NCI-H1092 (cell line): ENCODE data around the gene ZNF804A.
"Not testable (repeated sequence)": the region's sequence is repeated elsewhere in the genome, so short reads cannot be mapped to it uniquely, and the experiment has no call there.

Source experiments
- DNase-seq: peaks from one replicate; lab custom pipeline; 2025; lab: John Stamatoyannopoulos, UW

Gene ZNF804A

GRCh38 chr2:184824597-184824996 is 226.3 kb downstream of the ZNF804A start:
- DNase-seq = no peak

- DNase-seq = no peak
Measured at GRCh38 chr2:184830531-184830930, 232.2 kb downstream of the ZNF804A start.

- DNase-seq = no peak
Measured at GRCh38 chr2:184834699-184835397, 236.5 kb downstream of the ZNF804A start.

GRCh38 chr2:184835398-184835715 is 237.0 kb downstream of the ZNF804A start:
- no peak for DNase-seq

GRCh38 chr2:184847331-184847730 is 249.0 kb downstream of the ZNF804A start:
- DNase-seq = no peak

- no peak for DNase-seq
Measured at GRCh38 chr2:184849516-184849915, 251.2 kb downstream of the ZNF804A start.

- DNase-seq = no peak
Measured at GRCh38 chr2:184851576-184851975, 253.2 kb downstream of the ZNF804A start.

- DNase-seq = no peak
Measured at GRCh38 chr2:184859187-184859586, 260.9 kb downstream of the ZNF804A start.

GRCh38 chr2:184860744-184861143 is 262.4 kb downstream of the ZNF804A start:
- no peak for DNase-seq

- no peak for DNase-seq
Measured at GRCh38 chr2:184875212-184875611, 276.9 kb downstream of the ZNF804A start.

GRCh38 chr2:184875911-184876310 is 277.6 kb downstream of the ZNF804A start:
- DNase-seq = no peak

GRCh38 chr2:184877909-184878308 is 279.6 kb downstream of the ZNF804A start:
- no peak for DNase-seq

GRCh38 chr2:184879671-184880070 is 281.3 kb downstream of the ZNF804A start:
- no peak for DNase-seq

GRCh38 chr2:184886585-184886984 is 288.3 kb downstream of the ZNF804A start:
- not testable (repeated sequence) for DNase-seq

- DNase-seq = no peak
Measured at GRCh38 chr2:184890311-184890710, 292.0 kb downstream of the ZNF804A start.

GRCh38 chr2:184904991-184905390 is 306.7 kb downstream of the ZNF804A start:
- DNase-seq = no peak

GRCh38 chr2:184906160-184906559 is 307.8 kb downstream of the ZNF804A start:
- DNase-seq = no peak

GRCh38 chr2:184906709-184907108 is 308.4 kb downstream of the ZNF804A start:
- no peak for DNase-seq

- DNase-seq = no peak
Measured at GRCh38 chr2:184908966-184909365, 310.6 kb downstream of the ZNF804A start.

- DNase-seq = no peak
Measured at GRCh38 chr2:184920451-184920965, 322.2 kb downstream of the ZNF804A start.

GRCh38 chr2:184921676-184922075 is 323.3 kb downstream of the ZNF804A start:
- no peak for DNase-seq

- DNase-seq = no peak
Measured at GRCh38 chr2:184923751-184924150, 325.4 kb downstream of the ZNF804A start.

- no peak for DNase-seq
Measured at GRCh38 chr2:184927040-184927439, 328.7 kb downstream of the ZNF804A start.

- no peak for DNase-seq
Measured at GRCh38 chr2:184936761-184937160, 338.4 kb downstream of the ZNF804A start.
